ENCODE measurements around the gene PLXNA3.

GRCh38 chrX:154468217-154468616 is 10.1 kb downstream of the PLXNA3 start:
- TF ChIP-seq CTCF (IDR thresholded peaks at IDR 0.05) (no peak), ZFX (IDR thresholded peaks at IDR 0.05; ENCODE audit: borderline replicate concordance) (no peak)

Measured in 22Rv1 (cell line).